HEK293 (cell line): ENCODE measurements around the gene ARHGAP25.

ENCODE experiments used
- CTCF ChIA-PET: fragments of 350-600 bp; formaldehyde crosslinking; extraction: SDS; loops from one replicate; lab custom pipeline; 2021; ENCODE audit warnings: antibody characterized with exemption; lab: Yijun Ruan, JAX
- POLR2A ChIA-PET: fragments of 300-600 bp; formaldehyde crosslinking; extraction: SDS; loops from one replicate; lab custom pipeline; 2020; ENCODE audit warnings: antibody characterized with exemption, inconsistent platforms; lab: Yijun Ruan, JAX
- H3K27ac ChIP-seq: fragments of 200-500 bp; sonication (Bioruptor generic); 2 replicates; pipeline ENCODE4 v1.5.1; 2014; ENCODE audit warnings: low read depth, low read length, control low read depth, inconsistent platforms; ENCODE audit errors: extremely low read depth
- H3K36me3 ChIP-seq, 2 experiments: fragments of 200-500 bp in 1 of 2; sonication (Bioruptor generic) in 1 of 2; 1 replicate in 1 of 2; 2 replicates in 1 of 2; pipeline ENCODE4 v1.5.1; 2014 to 2017; ENCODE audit warnings: inconsistent platforms in 2 of 2, low read length in 2 of 2; ENCODE audit not compliant: control insufficient read depth in 2 of 2, insufficient read depth in 1 of 2
- H3K4me1 ChIP-seq: fragments of 200-500 bp; sonication (Bioruptor generic); 2 replicates; pipeline ENCODE4 v1.5.1; 2014; ENCODE audit warnings: mild to moderate bottlenecking, low read length, inconsistent platforms; ENCODE audit not compliant: control insufficient read depth, insufficient read depth
- H3K4me3 ChIP-seq: 2 replicates; pipeline ENCODE4 v1.5.1; 2011; ENCODE audit warnings: low read depth, mild to moderate bottlenecking, control low read depth, low read length, moderate library complexity
- H3K9me3 ChIP-seq: fragments of 200-500 bp; sonication (Bioruptor generic); 2 replicates; pipeline ENCODE4 v1.5.1; 2014; ENCODE audit warnings: low read depth, low read length, inconsistent platforms; ENCODE audit not compliant: control insufficient read depth, insufficient read depth
- BCL11A ChIP-seq: fragments of 450-650 bp; formaldehyde crosslinking; IDR thresholded peaks from 2 replicates; pipeline ENCODE4 v1.5.1; 2016; ENCODE audit warnings: low read depth, missing biosample characterization, missing genetic modification characterization
- FEZF1 ChIP-seq: fragments of 450-650 bp; formaldehyde crosslinking; IDR thresholded peaks from 2 replicates; pipeline ENCODE4 v1.5.1; 2016; ENCODE audit warnings: missing biosample characterization, missing genetic modification characterization
- GLI2 ChIP-seq: fragments of 450-650 bp; formaldehyde crosslinking; IDR thresholded peaks from 2 replicates; pipeline ENCODE4; 2017; ENCODE audit warnings: missing biosample characterization, missing genetic modification characterization, low read depth, borderline replicate concordance
- HOXC10 ChIP-seq: sonication (generic); formaldehyde crosslinking; IDR thresholded peaks from 2 replicates; pipeline ENCODE4 v1.8.1; 2023; ENCODE audit warnings: mild to moderate bottlenecking, missing genetic modification reagents
- WT1 ChIP-seq: fragments of 450-650 bp; formaldehyde crosslinking; IDR thresholded peaks from 2 replicates; pipeline ENCODE4 v1.5.1; 2016; ENCODE audit warnings: missing biosample characterization, missing genetic modification characterization
- ZBTB44 ChIP-seq: fragments of 450-650 bp; IDR thresholded peaks from 2 replicates; pipeline ENCODE4 v1.5.1; 2018; ENCODE audit warnings: missing biosample characterization, mild to moderate bottlenecking, missing genetic modification characterization
- ZBTB7A ChIP-seq: fragments of 450-650 bp; formaldehyde crosslinking; IDR thresholded peaks from 2 replicates; pipeline ENCODE4 v1.5.1; 2016; ENCODE audit warnings: low read depth, missing biosample characterization, missing genetic modification characterization
- ZFP3 ChIP-seq: fragments of 450-650 bp; formaldehyde crosslinking; IDR thresholded peaks from 2 replicates; pipeline ENCODE4 v1.5.1; 2016; ENCODE audit warnings: low read depth, missing biosample characterization, missing genetic modification characterization
- ZNF114 ChIP-seq: fragments of 450-650 bp; formaldehyde crosslinking; IDR thresholded peaks from 2 replicates; pipeline ENCODE4 v1.5.0; 2017; ENCODE audit warnings: missing biosample characterization, missing genetic modification characterization
- ZNF16 ChIP-seq: fragments of 450-650 bp; formaldehyde crosslinking; IDR thresholded peaks from 2 replicates; pipeline ENCODE4 v1.5.1; 2016; ENCODE audit warnings: low read depth, missing biosample characterization, missing genetic modification characterization
- ZNF19 ChIP-seq: fragments of 450-650 bp; formaldehyde crosslinking; IDR thresholded peaks from 2 replicates; pipeline ENCODE4; 2016; ENCODE audit warnings: missing biosample characterization, missing genetic modification characterization, low read depth
- ZNF202 ChIP-seq: fragments of 450-650 bp; formaldehyde crosslinking; IDR thresholded peaks from 2 replicates; pipeline ENCODE4 v1.5.1; 2016; ENCODE audit warnings: missing biosample characterization, missing genetic modification characterization, borderline replicate concordance
- ZNF248 ChIP-seq: fragments of 450-650 bp; formaldehyde crosslinking; IDR thresholded peaks from 2 replicates; pipeline ENCODE4 v1.5.1; 2017; ENCODE audit warnings: missing biosample characterization, missing genetic modification characterization
- ZNF266 ChIP-seq: fragments of 450-650 bp; formaldehyde crosslinking; IDR thresholded peaks from 2 replicates; pipeline ENCODE4 v1.5.1; 2016; ENCODE audit warnings: missing biosample characterization, missing genetic modification characterization, low read depth
- ZNF391 ChIP-seq: fragments of 450-650 bp; formaldehyde crosslinking; IDR thresholded peaks from 2 replicates; pipeline ENCODE4 v1.5.1; 2016; ENCODE audit warnings: low read depth, missing biosample characterization, missing genetic modification characterization, borderline replicate concordance
- ZNF544 ChIP-seq: fragments of 450-650 bp; formaldehyde crosslinking; IDR thresholded peaks from 2 replicates; pipeline ENCODE4 v1.5.0; 2017; ENCODE audit warnings: missing biosample characterization, missing genetic modification characterization
- ZNF558 ChIP-seq: fragments of 450-650 bp; formaldehyde crosslinking; IDR thresholded peaks from 2 replicates; pipeline ENCODE4 v1.5.1; 2016; ENCODE audit warnings: missing biosample characterization, missing genetic modification characterization
- ZNF596 ChIP-seq: fragments of 450-650 bp; IDR thresholded peaks from 2 replicates; pipeline ENCODE4 v1.5.0; 2018; ENCODE audit warnings: missing biosample characterization, mild to moderate bottlenecking, missing genetic modification characterization, moderate library complexity
- ZNF624 ChIP-seq: fragments of 450-650 bp; formaldehyde crosslinking; IDR thresholded peaks from 2 replicates; pipeline ENCODE4 v1.5.1; 2017; ENCODE audit warnings: missing biosample characterization, missing genetic modification characterization
- ZNF629 ChIP-seq: fragments of 450-650 bp; formaldehyde crosslinking; IDR thresholded peaks from 2 replicates; pipeline ENCODE4 v1.5.1; 2017; ENCODE audit warnings: missing biosample characterization, missing genetic modification characterization
- ZNF768 ChIP-seq: fragments of 450-650 bp; formaldehyde crosslinking; IDR thresholded peaks from 2 replicates; pipeline ENCODE4 v1.5.1; 2018; ENCODE audit warnings: missing biosample characterization, mild to moderate bottlenecking, missing genetic modification characterization
- ZNF776 ChIP-seq: fragments of 450-650 bp; formaldehyde crosslinking; IDR thresholded peaks from 2 replicates; pipeline ENCODE4 v1.5.0; 2017; ENCODE audit warnings: missing biosample characterization, missing genetic modification characterization, borderline replicate concordance
- ZNF777 ChIP-seq: fragments of 450-650 bp; formaldehyde crosslinking; IDR thresholded peaks from 2 replicates; pipeline ENCODE4 v1.5.1; 2017; ENCODE audit warnings: missing biosample characterization, missing genetic modification characterization, borderline replicate concordance
- ZNF792 ChIP-seq: fragments of 450-650 bp; formaldehyde crosslinking; IDR thresholded peaks from 2 replicates; pipeline ENCODE4 v1.5.1; 2016; ENCODE audit warnings: missing biosample characterization, missing genetic modification characterization
- ZNF837 ChIP-seq: fragments of 450-650 bp; formaldehyde crosslinking; IDR thresholded peaks from 2 replicates; pipeline ENCODE4 v1.5.1; 2016; ENCODE audit warnings: missing biosample characterization, missing genetic modification characterization
- TF ChIP-seq, protein P1 (sequence below): fragments of 450-650 bp; formaldehyde crosslinking; optimal IDR thresholded peaks from 2 replicates; pipeline ENCODE3; 2016; ENCODE audit warnings: missing biosample characterization, mild to moderate bottlenecking, missing genetic modification characterization
- TF ChIP-seq, protein P2 (sequence below): fragments of 450-650 bp; formaldehyde crosslinking; IDR thresholded peaks from 2 replicates; pipeline ENCODE4 v1.5.1; 2016; ENCODE audit warnings: missing biosample characterization, missing genetic modification characterization
- TF ChIP-seq, protein P3 (sequence below): fragments of 450-650 bp; formaldehyde crosslinking; IDR thresholded peaks from 2 replicates; pipeline ENCODE4 v1.5.1; 2016; ENCODE audit warnings: missing biosample characterization, missing genetic modification characterization

The ARHGAP25 gene

GRCh38 chr2:68828887-68829708 lies 94.5 kb downstream of the ARHGAP25 start (continued):
- no peak for TF ChIP-seq GLI2
- no peak for TF ChIP-seq ZNF266
- no peak for TF ChIP-seq HOXC10
- TF ChIP-seq, protein P1, sequence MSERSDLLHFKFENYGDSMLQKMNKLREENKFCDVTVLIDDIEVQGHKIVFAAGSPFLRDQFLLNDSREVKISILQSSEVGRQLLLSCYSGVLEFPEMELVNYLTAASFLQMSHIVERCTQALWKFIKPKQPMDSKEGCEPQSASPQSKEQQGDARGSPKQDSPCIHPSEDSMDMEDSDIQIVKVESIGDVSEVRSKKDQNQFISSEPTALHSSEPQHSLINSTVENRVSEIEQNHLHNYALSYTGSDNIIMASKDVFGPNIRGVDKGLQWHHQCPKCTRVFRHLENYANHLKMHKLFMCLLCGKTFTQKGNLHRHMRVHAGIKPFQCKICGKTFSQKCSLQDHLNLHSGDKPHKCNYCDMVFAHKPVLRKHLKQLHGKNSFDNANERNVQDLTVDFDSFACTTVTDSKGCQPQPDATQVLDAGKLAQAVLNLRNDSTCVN (tag by site-specific recombination): no peak
- TF ChIP-seq BCL11A (tag by site-specific recombination): no peak
- no peak for TF ChIP-seq ZNF837 (tag by site-specific recombination)
- no peak for TF ChIP-seq ZNF777 (tag by site-specific recombination)
- no peak for TF ChIP-seq ZNF248 (tag by site-specific recombination)
- TF ChIP-seq ZNF596: no peak
- TF ChIP-seq ZBTB7A (tag by site-specific recombination): no peak
- TF ChIP-seq ZNF114 (tag by site-specific recombination): no peak
- TF ChIP-seq, protein P2, sequence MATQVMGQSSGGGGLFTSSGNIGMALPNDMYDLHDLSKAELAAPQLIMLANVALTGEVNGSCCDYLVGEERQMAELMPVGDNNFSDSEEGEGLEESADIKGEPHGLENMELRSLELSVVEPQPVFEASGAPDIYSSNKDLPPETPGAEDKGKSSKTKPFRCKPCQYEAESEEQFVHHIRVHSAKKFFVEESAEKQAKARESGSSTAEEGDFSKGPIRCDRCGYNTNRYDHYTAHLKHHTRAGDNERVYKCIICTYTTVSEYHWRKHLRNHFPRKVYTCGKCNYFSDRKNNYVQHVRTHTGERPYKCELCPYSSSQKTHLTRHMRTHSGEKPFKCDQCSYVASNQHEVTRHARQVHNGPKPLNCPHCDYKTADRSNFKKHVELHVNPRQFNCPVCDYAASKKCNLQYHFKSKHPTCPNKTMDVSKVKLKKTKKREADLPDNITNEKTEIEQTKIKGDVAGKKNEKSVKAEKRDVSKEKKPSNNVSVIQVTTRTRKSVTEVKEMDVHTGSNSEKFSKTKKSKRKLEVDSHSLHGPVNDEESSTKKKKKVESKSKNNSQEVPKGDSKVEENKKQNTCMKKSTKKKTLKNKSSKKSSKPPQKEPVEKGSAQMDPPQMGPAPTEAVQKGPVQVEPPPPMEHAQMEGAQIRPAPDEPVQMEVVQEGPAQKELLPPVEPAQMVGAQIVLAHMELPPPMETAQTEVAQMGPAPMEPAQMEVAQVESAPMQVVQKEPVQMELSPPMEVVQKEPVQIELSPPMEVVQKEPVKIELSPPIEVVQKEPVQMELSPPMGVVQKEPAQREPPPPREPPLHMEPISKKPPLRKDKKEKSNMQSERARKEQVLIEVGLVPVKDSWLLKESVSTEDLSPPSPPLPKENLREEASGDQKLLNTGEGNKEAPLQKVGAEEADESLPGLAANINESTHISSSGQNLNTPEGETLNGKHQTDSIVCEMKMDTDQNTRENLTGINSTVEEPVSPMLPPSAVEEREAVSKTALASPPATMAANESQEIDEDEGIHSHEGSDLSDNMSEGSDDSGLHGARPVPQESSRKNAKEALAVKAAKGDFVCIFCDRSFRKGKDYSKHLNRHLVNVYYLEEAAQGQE (tag by site-specific recombination): no peak
- no peak for TF ChIP-seq ZNF202
- no peak for TF ChIP-seq ZNF624
- no peak for TF ChIP-seq ZNF768
- TF ChIP-seq FEZF1 (tag by site-specific recombination): peak; percentile 82
- peak; percentile 76; the same call in 1 of the 2 replicates for TF ChIP-seq ZNF558

DNA sequence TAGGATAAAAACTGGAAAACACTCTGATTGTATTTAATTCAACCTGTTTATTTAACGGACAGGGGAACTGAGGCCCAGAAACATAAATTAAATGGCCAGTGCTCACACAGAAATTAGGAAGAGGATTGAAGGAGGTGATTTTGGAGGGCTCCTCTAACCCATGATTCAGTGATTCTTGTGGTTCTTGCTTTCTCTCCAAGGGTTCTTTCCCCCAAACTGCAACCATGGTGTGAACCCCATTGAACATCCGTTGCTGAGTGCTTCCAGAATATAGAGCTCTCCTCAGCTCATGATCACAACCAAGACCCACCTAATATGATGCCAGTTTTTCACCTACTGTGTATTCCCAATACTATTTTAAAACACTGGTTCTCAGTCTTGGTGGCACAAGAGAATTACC lies 95.1 kb downstream of the ARHGAP25 start:
- no peaks in the 10 kb centered on the region for H3K9me3 ChIP-seq
- peaks cover 8% of the 10 kb centered on the region for H3K4me1 ChIP-seq
- TF ChIP-seq ZFP3 (tag by site-specific recombination): no peak
- no peak overlapping the region for H3K27ac ChIP-seq
- CTCF ChIA-PET: interaction anchor here (0.6 to 2.7 kb wide), 9 partner anchors 9 to 1534 kb away, joined by 3 to 12 read pairs (median 4); no protein-coding TSS in a partner anchor
- no peaks in the 10 kb centered on the region for H3K36me3 ChIP-seq
- no peak overlapping the region for H3K4me3 ChIP-seq
- POLR2A ChIA-PET: no interaction called here

DNA sequence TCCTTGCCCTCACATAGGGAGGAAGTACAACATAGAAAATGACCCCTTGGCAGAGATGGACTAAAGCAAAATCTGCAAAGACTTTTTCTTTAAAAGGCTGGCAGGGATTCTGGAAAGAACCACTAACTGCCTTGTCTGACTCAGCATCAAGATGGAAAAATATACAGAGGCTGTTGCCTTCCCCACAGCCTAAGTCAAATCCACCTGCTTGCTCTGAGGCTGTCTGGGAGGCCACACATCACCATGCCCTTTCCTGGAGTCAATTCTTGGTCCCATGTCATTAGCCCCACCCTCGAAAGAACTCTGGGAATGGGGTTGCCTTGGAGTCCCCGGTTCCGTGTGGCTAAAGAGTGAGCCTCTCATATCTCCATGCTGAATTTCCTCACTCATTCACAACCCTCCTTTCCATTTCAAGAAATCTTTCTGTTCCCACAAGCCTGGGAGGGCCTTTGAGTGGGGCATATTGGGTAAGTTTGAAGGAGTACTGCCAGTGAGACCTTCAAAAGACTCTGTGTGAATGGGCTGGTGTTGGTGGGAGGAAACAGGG lies 97.1 kb downstream of the ARHGAP25 start:
- no peak overlapping the region for H3K4me3 ChIP-seq
- CTCF ChIA-PET: interaction anchor here (1.1 kb wide), 1 partner anchor 76 kb away, joined by 4 read pairs; no protein-coding TSS in a partner anchor
- TF ChIP-seq ZNF16 (tag by site-specific recombination) (no peak), ZNF629 (tag by site-specific recombination) (no peak), ZBTB44 (tag by site-specific recombination) (no peak), ZNF19 (tag by site-specific recombination) (no peak), ZNF792 (no peak), ZNF776 (tag by site-specific recombination) (no peak), WT1 (tag by site-specific recombination) (no peak), ZNF544 (tag by site-specific recombination) (no peak), ZNF391 (tag by site-specific recombination) (no peak)
- TF ChIP-seq, protein P3, sequence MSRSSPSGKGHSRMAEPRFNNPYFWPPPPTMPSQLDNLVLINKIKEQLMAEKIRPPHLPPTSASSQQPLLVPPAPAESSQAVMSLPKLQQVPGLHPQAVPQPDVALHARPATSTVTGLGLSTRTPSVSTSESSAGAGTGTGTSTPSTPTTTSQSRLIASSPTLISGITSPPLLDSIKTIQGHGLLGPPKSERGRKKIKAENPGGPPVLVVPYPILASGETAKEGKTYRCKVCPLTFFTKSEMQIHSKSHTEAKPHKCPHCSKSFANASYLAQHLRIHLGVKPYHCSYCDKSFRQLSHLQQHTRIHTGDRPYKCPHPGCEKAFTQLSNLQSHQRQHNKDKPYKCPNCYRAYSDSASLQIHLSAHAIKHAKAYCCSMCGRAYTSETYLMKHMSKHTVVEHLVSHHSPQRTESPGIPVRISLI: no peak

More for the DNA sequence above, 97.1 kb downstream of the ARHGAP25 start:
- POLR2A ChIA-PET: no interaction called here
- H3K4me1 ChIP-seq: peaks cover 8% of the 10 kb centered on the region
- no peaks in the 10 kb centered on the region for H3K36me3 ChIP-seq
- H3K9me3 ChIP-seq: no peaks in the 10 kb centered on the region
- no peak overlapping the region for H3K27ac ChIP-seq
